Measurements from ENCODE around the gene FAM227B.
"Not testable (repeated sequence)": the region's sequence is repeated elsewhere in the genome, so short reads cannot be mapped to it uniquely, and the experiment has no call there.

FAM227B gene

DNA sequence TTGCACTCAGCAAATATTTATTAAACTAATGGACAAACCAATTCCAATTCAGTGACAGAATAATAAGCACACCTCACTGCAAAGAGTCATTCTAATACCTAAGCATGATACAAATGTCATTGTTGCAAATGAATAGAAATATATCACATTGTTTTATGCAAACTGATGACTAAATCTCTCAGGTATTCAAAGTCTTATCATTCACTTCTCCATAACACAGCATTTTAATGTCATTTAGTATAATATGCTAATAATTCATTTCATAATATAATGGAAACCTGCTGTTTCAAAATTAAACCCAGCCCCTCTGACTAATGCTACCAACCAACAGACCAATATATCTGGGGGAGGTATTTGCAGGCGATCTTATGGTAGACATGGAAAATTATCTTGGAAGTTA is 125.8 kb downstream of the FAM227B start:
- no peak for DNase-seq (ENCODE audit: low spot score)

DNA sequence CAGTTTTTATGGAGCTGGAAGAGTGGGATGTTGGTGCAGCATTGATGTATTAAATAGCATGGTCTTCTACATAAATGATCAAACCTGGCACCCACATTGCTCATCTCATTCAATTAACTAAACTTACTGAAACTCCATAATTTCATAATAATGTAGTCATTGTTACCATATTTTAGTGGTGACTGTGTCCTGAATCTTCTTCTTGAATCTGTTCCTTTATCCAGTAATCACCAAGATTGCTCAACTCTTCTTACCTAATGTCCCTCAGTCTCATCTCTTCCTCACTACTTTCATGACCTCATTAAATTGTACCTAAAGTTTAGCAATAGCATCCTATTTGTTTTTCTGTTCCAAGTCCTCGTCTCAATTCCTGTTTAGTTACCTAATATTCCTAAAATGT is 127.8 kb downstream of the FAM227B start:
- DNase-seq (ENCODE audit: low spot score), result peak; percentile 33

DNA sequence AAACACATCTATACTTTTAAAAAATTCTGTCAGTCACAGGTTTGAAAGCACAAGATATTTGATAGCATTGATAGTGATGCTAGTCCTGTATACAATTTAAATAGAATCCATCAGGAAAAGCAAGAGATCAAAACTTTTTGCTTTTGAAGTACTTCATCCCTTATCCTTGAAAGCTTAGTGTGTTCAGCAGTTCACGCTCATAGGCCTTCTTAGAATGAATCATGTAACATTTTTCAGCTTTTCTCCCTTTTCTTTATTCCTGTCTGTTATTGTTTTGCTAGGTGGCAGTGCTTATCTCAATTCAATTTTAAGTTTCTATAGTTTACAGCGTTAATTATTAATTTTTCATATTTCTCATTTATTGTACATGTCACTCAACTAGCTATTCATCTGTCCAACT is 128.5 kb downstream of the FAM227B start:
- no peak for DNase-seq (ENCODE audit: low spot score)

DNA sequence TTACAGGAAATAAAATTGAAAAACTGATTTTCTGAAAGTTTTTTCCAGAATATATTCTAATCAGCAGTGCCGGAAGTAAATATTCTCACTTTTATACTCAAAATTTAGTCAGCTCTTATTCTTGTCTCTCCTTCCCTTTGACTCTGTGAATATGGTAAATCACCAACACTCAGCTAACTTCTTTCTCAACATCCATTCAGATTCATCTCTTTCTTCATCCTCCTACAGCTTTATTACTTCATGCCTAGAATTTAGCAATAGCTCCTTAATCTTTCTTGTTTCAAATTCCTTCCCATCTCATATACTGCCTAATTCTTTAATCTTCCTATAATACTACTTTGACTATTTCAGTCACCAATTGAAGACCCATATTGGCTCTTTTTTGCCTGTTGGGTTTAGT is 129.7 kb downstream of the FAM227B start:
- no peak for DNase-seq (ENCODE audit: low spot score)

DNA sequence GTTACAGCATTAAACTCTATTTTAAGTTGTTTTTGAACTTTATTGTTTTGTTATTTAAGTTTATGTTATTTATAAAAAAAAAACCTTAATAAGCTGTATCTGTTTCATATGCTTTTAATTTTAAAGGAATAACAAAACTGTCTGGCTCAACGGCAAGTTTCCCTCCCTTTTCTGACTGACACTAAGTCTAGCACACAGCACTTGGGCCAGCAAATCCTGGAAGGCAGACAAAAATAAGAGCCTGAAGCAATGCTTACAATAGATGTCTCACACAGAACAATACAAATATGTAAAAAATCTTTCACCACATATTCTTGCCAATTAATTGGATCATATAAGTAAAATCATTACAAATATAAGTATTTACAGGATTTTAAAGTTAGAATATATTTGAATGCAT is 135.2 kb downstream of the FAM227B start:
- DNase-seq (ENCODE audit: low spot score), result not testable (repeated sequence)

DNA sequence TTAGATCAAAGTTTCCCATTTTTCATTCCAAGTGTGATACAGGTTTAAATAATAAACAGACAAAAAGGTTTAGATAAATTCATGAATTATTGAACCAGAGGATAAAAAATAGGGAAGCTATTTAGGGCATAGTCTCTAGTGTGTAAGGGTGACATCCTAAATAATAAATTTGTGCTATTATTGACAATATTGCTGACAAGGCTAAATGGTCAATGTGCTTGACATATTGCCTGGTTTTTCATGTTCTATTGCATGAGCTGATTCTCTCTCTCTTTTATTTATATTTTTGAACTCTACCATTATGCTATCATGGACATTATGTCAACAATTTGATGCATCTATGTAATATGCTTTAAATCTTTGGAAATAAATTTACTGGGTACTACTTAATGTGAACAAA is 141.6 kb downstream of the FAM227B start:
- not testable (repeated sequence) for DNase-seq (ENCODE audit: low spot score)

DNA sequence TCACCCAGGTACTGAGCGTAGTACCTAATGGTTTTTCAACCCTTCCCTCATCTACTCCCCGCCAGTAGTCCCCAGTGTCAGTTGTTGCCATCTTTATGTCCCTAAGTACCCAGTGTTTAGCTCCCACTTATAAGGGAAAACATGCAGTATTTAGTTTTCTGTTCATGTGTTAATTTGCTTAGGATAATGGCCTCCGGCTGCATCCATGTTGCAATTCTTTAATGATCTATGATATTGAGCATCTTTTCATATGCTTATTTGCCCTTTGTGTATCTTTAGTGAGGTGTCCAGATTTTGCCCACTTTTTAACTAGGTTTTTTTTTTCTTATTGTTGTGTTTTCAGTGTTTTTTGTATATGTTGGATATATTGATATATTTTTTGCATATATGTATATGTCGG is 142.6 kb downstream of the FAM227B start:
- not testable (repeated sequence) for DNase-seq (ENCODE audit: low spot score)

DNA sequence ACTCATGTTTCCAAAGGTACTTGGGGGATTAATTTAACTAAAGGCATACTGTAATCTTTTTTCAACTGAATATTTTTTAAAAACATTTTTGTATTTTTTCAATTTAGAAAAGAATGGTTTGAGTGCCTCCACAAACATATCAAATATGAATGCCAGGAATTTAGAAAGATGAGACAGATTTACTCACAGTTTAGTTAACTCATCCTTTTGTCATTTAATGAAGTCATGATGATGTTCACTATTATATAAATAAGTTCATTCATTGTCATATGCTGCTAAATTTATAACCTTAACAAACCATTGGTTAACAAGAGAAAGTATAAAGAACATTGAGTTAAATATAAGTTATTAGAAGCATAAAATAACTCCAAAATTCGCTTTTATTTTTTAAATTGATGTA is 147.6 kb downstream of the FAM227B start:
- no peak for DNase-seq (ENCODE audit: low spot score)

DNA sequence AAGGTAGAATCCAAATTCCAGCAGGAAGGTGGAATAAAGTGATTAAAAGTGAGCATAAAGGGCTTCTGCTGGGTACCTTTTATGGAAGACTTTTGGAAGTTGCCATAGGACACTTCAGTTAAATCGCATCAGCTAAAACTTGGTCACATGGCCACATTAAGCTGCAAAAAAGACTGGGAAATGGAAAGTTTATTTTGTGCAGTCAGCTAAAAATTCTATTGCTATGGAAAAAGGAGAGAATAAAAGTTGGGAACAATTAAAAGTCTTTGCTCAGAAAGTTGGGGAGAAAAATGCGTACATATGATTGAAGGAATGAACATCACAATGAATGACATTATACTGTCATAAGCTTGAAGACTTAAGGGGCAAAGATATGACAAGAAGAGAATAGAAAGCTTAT is 148.3 kb downstream of the FAM227B start:
- no peak for DNase-seq (ENCODE audit: low spot score)

DNA sequence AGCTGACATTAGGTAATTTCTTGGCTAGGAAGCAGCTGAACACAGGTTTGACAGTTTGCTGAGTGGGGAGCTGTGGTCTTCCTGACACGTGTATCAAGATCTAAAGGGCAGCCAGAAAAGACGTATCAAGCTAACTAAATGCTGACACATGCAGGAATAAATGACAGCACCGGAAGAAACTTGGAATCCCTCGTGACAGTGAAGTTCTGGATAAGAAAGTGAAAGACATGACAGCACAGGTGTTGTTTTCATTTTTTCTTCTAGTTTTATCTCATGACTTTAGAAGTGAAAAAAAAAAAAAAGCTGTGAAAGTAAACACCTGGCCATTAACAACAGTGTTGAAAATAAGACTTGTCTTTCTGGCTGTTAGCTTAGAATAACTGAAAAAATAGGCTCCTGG is 148.9 kb downstream of the FAM227B start:
- DNase-seq (ENCODE audit: low spot score), result no peak

DNA sequence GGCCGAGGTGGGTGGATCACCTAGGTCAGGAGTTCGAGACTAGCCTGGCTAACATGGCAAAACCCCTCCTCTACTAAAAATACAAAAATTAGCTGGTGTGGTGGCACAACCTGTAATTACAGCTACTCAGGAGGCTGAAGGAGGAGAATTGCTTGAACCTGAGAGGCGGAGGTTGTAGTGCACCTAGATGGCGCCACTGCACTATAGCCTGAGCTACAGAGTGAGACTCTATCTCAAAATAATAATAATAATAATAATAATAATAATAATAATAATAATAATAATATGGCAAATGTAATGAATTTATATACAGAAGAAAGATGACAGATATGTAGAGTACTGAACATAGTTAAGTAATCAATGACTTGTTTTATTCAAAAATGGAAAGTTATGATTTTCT is 149.4 kb downstream of the FAM227B start:
- DNase-seq (ENCODE audit: low spot score), result not testable (repeated sequence)

DNA sequence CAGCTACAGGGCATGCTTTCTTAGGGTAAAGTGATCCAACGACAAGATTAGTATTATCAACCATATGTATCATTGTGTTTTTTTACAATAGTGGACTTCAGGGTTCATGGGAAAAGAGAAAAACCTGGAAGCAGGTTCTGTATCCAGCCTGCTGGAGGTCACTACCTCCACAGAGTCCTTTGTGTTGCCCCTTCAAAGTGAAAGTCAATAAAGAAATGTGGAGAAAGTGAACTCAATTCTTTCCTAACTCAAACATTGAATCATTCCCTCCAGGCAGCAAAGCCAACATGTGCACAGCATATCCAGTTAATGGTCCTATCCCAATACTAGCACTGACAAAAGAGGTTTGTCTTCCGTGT is 152.2 kb downstream of the FAM227B start:
- no peak for DNase-seq (ENCODE audit: low spot score)

DNA sequence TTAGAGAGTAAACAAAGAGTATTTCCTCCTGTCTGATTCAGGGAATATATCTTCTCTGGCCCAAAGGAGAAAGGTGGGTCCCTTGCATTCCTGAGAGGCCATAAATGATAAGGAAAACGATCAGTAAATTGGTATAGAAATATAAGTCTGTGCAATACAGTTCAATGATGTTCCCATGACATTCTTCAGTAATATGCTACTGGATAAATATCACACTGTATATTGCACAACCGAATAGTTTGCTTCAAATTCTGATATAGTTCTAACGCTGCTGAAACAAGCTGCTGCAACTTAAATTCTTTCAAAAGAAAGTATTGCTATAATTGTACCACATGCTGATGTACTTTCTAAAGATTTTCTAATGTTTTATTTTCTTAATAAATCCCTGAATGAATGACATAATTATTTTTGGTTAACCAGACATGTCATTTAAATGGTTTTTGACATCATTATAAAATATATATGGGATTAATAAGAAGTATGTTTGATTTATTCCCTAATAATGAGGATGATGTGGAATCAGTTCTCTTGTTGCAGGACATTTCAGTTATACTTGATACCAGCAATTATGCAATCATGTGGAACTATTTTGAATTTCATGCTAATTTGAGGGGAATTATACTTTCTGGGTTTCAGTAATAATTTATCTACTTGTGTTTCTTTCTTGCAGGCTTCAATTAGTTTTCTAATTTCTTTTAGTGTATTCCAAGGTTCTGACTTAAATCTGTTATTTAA is 152.7 kb downstream of the FAM227B start:
- no peak for DNase-seq (ENCODE audit: low spot score)

DNA sequence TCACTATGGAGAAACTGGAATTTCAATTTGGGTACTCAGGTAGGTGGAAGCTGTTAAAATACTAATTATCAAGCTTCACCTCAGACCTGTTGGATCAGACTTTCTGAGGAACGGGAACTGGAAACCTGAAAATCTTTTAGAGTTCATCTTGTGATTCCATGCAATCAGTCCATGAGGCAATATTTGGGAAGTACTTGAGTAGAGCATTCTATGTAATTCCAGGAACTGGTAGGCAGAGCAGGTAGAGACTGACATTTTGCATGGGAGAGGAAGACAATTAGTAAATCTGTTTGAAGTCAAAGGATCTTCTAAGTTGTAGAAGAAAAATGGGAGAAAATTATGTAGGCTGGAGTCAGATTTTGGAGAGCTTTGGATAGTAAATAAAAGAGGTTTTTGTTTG is 154.5 kb downstream of the FAM227B start:
- no peak for DNase-seq (ENCODE audit: low spot score)

DNA sequence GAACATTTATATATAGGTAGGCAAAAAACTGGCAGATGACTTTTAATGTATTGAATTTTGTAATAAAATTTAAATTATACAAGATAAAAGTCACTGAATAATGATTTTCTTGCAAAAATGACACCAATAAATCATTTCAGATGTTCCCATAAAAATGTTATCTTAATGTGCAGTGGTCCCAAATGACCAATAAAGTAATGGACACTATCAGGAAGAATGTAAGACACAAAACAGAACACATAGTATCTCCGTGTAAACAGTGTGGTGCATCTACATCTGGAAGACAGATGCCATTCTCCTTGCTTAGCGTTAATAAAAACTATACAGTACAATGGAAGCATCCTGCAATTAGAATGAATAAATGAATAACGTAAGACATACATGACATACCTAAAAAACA is 156.1 kb downstream of the FAM227B start:
- no peak for DNase-seq (ENCODE audit: low spot score)

DNA sequence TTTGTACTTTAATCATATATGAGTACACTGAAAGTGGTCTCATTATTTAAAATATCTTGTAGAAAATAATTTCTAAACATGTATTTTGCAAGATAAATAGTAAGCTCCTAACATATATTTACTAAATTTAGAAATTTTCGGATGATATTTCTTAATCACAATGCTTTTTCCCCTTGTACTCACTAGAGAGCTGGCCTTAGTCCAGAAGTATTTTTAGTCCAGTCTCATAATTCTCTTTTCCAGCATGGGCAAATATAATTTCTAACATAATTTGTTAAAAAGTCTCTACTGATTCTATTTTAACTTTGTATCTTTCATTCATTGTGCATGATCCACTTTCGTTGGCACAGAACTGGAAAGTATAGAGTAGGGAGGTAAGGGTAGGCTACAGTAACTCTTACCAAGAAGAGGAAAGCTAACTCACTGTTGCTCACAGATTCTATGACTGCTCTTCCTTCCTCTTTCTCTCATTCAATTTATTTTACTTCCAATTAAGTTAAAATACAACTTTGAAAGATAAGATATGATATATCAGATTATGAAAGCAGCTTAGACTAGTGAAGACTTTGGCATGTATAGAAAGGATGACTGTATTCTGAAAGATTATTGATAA is 158.3 kb downstream of the FAM227B start:
- no peak for DNase-seq (ENCODE audit: low spot score)

DNA sequence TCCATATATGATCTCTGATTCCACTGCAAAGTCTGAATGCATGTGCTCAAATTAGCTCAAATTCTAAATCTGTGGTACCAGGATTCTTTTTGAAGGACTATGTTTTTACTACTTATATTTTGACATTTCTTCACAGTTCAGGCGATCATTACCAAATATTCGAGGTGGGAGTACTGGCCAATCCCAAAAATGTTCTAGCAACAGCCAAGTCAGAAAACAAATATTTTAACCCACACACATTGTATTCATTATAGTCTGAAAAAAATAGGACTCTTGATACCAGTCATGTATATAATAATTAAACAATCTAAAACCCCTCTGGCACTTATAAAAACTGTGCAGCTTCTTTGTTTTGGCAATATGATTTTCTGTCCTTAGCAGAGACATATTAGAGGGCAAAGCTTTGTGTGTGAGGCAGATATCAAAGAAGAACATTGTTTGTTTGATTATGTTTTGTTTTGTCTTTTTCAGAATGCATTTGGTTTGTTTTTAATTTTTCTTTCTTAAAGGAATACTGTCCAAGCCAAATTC is 160.1 kb downstream of the FAM227B start:
- DNase-seq (ENCODE audit: low spot score), result no peak

DNA sequence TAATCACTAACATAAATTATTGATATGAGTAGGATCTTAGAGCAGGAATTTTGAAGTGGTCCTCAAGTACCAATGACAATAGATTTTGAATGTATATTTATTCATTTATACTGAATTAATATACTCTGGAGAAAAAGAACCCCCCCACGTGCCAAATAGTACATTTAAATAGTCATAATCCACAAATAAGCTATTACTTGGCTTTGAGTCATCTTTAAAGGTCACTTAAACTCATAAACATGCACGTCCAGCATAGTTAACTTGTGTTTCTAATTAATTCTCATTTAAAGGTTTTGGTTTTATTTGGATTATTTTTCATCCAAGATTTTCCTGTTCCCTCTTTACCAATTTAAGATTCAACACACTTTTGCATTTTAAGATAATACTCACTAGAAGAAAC is 162.5 kb downstream of the FAM227B start:
- DNase-seq (ENCODE audit: low spot score), result no peak

DNA sequence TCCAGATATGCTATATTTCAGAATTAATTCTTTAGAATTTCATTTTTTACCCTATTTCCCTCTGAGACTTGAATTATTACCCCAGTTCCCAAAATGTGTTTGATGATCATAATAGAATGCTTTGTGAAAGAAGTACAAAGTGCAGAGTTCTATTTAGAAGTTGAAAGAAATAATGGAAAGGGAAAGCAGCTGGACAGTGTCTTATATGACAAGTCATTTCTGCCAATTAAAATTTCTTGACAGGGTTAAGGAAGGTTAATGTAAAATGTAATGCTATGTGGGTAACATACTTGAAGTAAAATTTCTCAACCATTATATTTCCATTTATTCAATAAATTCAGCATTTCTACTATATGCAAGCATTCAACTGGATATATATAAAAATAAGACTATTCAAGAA is 164.5 kb downstream of the FAM227B start:
- DNase-seq (ENCODE audit: low spot score), result no peak

DNA sequence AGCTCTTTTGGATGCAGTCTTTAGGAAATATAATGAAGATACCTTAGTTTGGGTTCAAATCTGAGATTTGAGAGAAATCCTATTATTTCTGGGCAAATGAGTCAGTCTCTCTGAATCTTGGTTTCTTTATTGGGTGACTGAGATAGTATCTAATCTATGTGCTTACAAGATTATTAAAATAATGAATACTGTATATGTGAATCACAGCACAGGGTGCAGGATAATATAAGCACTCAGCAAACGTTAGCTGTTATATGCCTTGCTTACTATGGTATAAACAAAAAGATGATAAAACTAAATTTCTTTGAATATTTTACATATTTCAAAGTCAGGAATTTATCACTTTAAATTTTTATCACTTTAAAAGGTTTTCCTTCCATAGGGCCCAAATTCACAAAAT is 168.0 kb downstream of the FAM227B start:
- no peak for DNase-seq (ENCODE audit: low spot score)

DNA sequence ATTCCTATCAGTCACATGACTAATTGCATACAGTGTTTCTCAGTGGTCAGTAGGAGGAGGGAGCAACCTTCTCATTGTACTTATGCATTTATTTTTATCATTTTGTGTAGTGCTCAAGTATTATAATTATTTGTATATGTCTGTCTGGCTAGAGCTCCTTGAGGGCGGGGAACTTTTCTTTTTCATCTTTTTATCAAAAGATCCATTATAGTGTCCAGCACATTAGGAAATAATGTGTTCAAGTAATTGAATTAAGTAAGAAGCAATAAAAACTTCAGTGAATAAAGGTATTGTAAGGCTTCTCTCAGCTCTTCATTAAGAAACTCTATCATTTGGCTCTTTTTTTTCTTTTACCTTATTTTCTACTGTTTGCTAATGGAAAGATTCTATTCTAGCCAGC is 178.8 kb downstream of the FAM227B start:
- DNase-seq (ENCODE audit: low spot score), result no peak

DNA sequence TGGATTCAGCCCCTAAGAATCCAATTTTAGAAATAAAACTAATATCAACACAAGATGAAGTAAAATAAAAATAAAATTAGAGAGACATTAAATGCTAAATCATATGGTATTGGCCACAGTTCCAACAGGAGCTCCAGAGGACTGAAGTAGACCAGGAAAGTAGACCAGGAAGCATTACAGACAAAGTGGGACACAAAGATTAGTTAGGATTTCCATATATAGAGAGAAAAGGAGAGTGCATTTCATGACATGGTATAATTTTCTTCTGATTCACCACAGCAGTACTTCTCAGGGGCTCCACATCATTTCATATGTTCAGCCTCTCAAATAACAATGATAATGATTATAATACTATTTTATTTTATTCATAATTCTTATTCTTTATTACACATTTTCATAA is 179.3 kb downstream of the FAM227B start:
- no peak for DNase-seq (ENCODE audit: low spot score)

DNA sequence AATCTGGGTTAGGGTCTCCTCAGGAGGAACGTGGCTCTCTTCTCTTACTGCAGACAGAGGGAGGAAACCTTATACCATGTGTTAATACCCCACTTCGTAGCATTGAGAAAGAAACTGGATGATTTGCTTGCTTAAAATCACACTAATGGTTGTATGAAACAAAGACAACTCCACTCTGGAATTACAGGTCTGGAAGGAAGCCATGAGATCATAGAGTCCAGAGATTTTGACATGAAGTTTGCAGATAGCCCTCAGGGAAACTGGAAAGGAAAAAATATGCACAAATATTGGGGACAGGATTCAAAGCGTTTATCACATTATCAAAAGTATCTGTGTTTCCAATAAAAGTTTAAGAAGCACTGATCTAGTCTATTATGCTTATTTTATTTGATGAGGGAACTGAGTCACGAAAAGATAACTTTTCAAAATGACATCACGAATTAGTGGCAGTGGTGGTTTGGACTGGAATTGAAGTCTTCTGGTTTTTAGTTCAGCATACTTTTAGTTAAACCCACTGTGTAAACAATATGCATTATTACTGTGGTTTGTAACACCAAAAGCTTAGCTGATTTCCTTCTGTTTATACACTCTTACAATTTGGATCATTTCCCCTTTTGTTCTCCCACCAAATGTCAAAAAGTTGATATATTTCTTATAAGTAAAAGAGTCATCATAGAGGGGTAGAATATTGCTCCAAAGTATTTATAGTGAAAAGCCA is 180.8 kb downstream of the FAM227B start:
- DNase-seq (ENCODE audit: low spot score), result no peak

All from kidney tubule cell (primary cell).